ENCODE measurements around the gene TTC12.

GRCh38 chr11:113324250-113324649 is 9.9 kb downstream of the TTC12 start:
- TF ChIP-seq, protein P1, sequence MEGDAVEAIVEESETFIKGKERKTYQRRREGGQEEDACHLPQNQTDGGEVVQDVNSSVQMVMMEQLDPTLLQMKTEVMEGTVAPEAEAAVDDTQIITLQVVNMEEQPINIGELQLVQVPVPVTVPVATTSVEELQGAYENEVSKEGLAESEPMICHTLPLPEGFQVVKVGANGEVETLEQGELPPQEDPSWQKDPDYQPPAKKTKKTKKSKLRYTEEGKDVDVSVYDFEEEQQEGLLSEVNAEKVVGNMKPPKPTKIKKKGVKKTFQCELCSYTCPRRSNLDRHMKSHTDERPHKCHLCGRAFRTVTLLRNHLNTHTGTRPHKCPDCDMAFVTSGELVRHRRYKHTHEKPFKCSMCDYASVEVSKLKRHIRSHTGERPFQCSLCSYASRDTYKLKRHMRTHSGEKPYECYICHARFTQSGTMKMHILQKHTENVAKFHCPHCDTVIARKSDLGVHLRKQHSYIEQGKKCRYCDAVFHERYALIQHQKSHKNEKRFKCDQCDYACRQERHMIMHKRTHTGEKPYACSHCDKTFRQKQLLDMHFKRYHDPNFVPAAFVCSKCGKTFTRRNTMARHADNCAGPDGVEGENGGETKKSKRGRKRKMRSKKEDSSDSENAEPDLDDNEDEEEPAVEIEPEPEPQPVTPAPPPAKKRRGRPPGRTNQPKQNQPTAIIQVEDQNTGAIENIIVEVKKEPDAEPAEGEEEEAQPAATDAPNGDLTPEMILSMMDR (IDR thresholded peaks at IDR 0.05; ENCODE audit: control extremely low read depth in 1 of 3, insufficient read depth in 1 of 3, low read depth in 1 of 3, low read length in 3 of 3): no peak
- no peak for TF ChIP-seq RFX5 (IDR thresholded peaks at IDR 0.05; ENCODE audit: borderline replicate concordance, low read depth, low read length)
- no peak for TF ChIP-seq CHD2 (IDR thresholded peaks at IDR 0.05; ENCODE audit: low read length)
- no peak for TF ChIP-seq POLR2AphosphoS5 (IDR thresholded peaks at IDR 0.05; ENCODE audit: low read depth, low read length)
- TF ChIP-seq, protein P2, sequence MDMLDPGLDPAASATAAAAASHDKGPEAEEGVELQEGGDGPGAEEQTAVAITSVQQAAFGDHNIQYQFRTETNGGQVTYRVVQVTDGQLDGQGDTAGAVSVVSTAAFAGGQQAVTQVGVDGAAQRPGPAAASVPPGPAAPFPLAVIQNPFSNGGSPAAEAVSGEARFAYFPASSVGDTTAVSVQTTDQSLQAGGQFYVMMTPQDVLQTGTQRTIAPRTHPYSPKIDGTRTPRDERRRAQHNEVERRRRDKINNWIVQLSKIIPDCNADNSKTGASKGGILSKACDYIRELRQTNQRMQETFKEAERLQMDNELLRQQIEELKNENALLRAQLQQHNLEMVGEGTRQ (IDR thresholded peaks at IDR 0.05; ENCODE audit: low read length): no peak
- no peak for TF ChIP-seq SP1 (IDR thresholded peaks at IDR 0.05; ENCODE audit: low read depth, low read length)
- no peak for TF ChIP-seq HDAC2 (IDR thresholded peaks at IDR 0.05; ENCODE audit: borderline replicate concordance in 1 of 2, low read depth in 2 of 2, low read length in 2 of 2)
